Keratinocyte (primary cell): ENCODE measurements around the gene PTGDS. TPM values are rescaled to one million over a fixed set of nuclear protein-coding genes. Genes with fewer than 3 reads are reported as not detected.
"Not testable (repeated sequence)": the region's sequence is repeated elsewhere in the genome, so short reads cannot be mapped to it uniquely, and the experiment has no call there.

ENCODE experiments used
- DNase-seq: peaks from one replicate; pipeline ENCODE4 v3.0.0-alpha.2; 2011; ENCODE audit warnings: low read depth, missing footprints, low spot score
- FAIRE-seq: peaks from 2 replicates; lab custom pipeline; 2011; peaks lifted over from hg19 to GRCh38; lab: Jason Lieb, UNC
- H2AFZ ChIP-seq: 2 replicates; pipeline ENCODE4 v1.6.0; 2012; ENCODE audit warnings: low read length, control low read depth, inconsistent platforms; ENCODE audit not compliant: control insufficient read depth
- H3K27ac ChIP-seq: 2 replicates; pipeline ENCODE4 v1.5.1; 2011; ENCODE audit warnings: low read length; ENCODE audit not compliant: control insufficient read depth, insufficient read depth
- H3K27me3 ChIP-seq: 3 replicates; pipeline ENCODE4 v1.6.0; 2011; ENCODE audit warnings: low read length; ENCODE audit not compliant: control insufficient read depth, insufficient read depth; ENCODE audit errors: extremely low read depth
- H3K36me3 ChIP-seq, 2 experiments: 2 replicates in 1 of 2; 3 replicates in 1 of 2; pipeline ENCODE4 v1.5.1; 2011; ENCODE audit warnings: low read length in 2 of 2, mild to moderate bottlenecking in 1 of 2; ENCODE audit not compliant: control insufficient read depth in 2 of 2, insufficient read depth in 2 of 2; ENCODE audit errors: extremely low read depth in 1 of 2
- H3K4me1 ChIP-seq: 3 replicates; pipeline ENCODE4 v1.5.1; 2011; ENCODE audit warnings: low read length; ENCODE audit not compliant: control insufficient read depth, insufficient read depth; ENCODE audit errors: extremely low read depth
- H3K4me2 ChIP-seq: 3 replicates; pipeline ENCODE4 v1.6.0; 2011; ENCODE audit warnings: low read depth, low read length; ENCODE audit not compliant: control insufficient read depth, insufficient read depth; ENCODE audit errors: extremely low read depth
- H3K4me3 ChIP-seq, 3 experiments: fragments of 200-600 bp in 1 of 3; sonication (generic) in 1 of 3; 2 replicates in 2 of 3; 3 replicates in 1 of 3; pipeline ENCODE4 v1.5.1; 2011 to 2016; ENCODE audit warnings: low read length in 3 of 3, mild to moderate bottlenecking in 3 of 3, control low read depth in 2 of 3, inconsistent platforms in 1 of 3, low read depth in 1 of 3, mixed read lengths in 1 of 3, mixed run types in 1 of 3, moderate library complexity in 1 of 3; ENCODE audit not compliant: control insufficient read depth in 2 of 3, insufficient read depth in 2 of 3; ENCODE audit errors: extremely low read depth in 1 of 3
- H3K79me2 ChIP-seq: 2 replicates; pipeline ENCODE4 v1.6.0; 2012; ENCODE audit warnings: low read length; ENCODE audit not compliant: control insufficient read depth, insufficient read depth
- H3K9ac ChIP-seq: 3 replicates; pipeline ENCODE4 v1.6.0; 2011; ENCODE audit warnings: low read length; ENCODE audit not compliant: control insufficient read depth, insufficient read depth; ENCODE audit errors: extremely low read depth
- H3K9me1 ChIP-seq: 3 replicates; pipeline ENCODE4 v1.6.0; 2011; ENCODE audit warnings: low read length; ENCODE audit not compliant: control insufficient read depth, insufficient read depth; ENCODE audit errors: extremely low read depth
- H3K9me3 ChIP-seq: 2 replicates; pipeline ENCODE4 v1.5.1; 2012; ENCODE audit warnings: low read depth, low read length; ENCODE audit not compliant: control insufficient read depth
- H4K20me1 ChIP-seq: 3 replicates; pipeline ENCODE4 v1.6.0; 2011; ENCODE audit warnings: low read length; ENCODE audit not compliant: control insufficient read depth, insufficient read depth; ENCODE audit errors: extremely low read depth
- CTCF ChIP-seq, 3 experiments: IDR thresholded peaks in 1 of 3; conservative IDR thresholded peaks in 1 of 3; optimal IDR thresholded peaks in 1 of 3; 2 replicates in 2 of 3; 3 replicates in 1 of 3; pipeline versions ENCODE3 to v1.5.1; 2011; ENCODE audit warnings: low read length in 3 of 3, mild to moderate bottlenecking in 3 of 3, moderate library complexity in 2 of 3, control low read depth in 1 of 3, inconsistent platforms in 1 of 3; ENCODE audit not compliant: insufficient read depth in 2 of 3; ENCODE audit errors: extremely low read depth in 1 of 3
- EZH2 ChIP-seq: IDR thresholded peaks from one replicate; pipeline ENCODE4 v1.6.1; 2012; ENCODE audit warnings: inconsistent platforms, mild to moderate bottlenecking, low read length, moderate library complexity
- dilution Hi-C: fragments of 300-500 bp; cut with MboI; formaldehyde crosslinking; loops from one replicate; pipeline ENCODE4 v1.7.0; 2020; ENCODE audit warnings: low sequenced_read_pairs; ENCODE audit not compliant: extremely low pct_ligation_motif_present
- polyA plus RNA-seq, 5 experiments: library from polyadenylated mRNA; depleted of rRNA in 3 of 5; stranded (reverse) in 3 of 5; stranded (forward) in 1 of 5; unstranded in 1 of 5; fragments of >200 nt; gene quantifications; 1 replicate in 1 of 5; 2 replicates in 3 of 5; 3 replicates in 1 of 5; pipeline versions ENCODE4 v1.2.1 to v1.2.3, GENCODE V29; 2011 to 2012; ENCODE audit warnings: missing spikeins in 2 of 5, low read depth in 1 of 5, low replicate concordance in 1 of 5

The PTGDS gene
- polyA plus RNA-seq, 1 donor (not counting 4 experiments of a cell fraction or from before 2014, with no cell fraction given): not detected

- H3K4me2 ChIP-seq, FAIRE-seq, H2AFZ ChIP-seq, H3K27me3 ChIP-seq, H3K36me3 ChIP-seq, H3K4me3 ChIP-seq, H4K20me1 ChIP-seq, H3K27ac ChIP-seq, H3K9ac ChIP-seq, H3K4me1 ChIP-seq, H3K9me1 ChIP-seq, DNase-seq, H3K9me3 ChIP-seq, dilution Hi-C loops, H3K79me2 ChIP-seq: not testable (repeated sequence)
- TF ChIP-seq CTCF (optimal IDR thresholded peaks at IDR 0.05 in 1 of 3, IDR thresholded peaks at IDR 0.05 in 1 of 3, conservative IDR thresholded peaks at IDR 0.05 in 1 of 3; ENCODE audit: extremely low read depth in 1 of 3, insufficient read depth in 2 of 3, low read length in 3 of 3): peak in 1 of 3 experiments; percentile 15
These were observed 27.0 kb downstream of the PTGDS start for GRCh38 chr9:137004285-137004684.

- DNase-seq: no peak
- Histone ChIP-seq H4K20me1 (no peaks in the 10 kb centered on the region), H3K4me2 (no peak overlapping the region), H3K27me3 (no peaks in the 10 kb centered on the region), H2AFZ (no peak overlapping the region), H3K4me1 (no peaks in the 10 kb centered on the region), H3K9me3 (no peaks in the 10 kb centered on the region), H3K36me3 (no peaks in the 10 kb centered on the region), H3K27ac (no peak overlapping the region), H3K9ac (no peak overlapping the region), H3K79me2 (no peaks in the 10 kb centered on the region), H3K4me3 (no peak overlapping the region), H3K9me1 (no peaks in the 10 kb centered on the region)
- dilution Hi-C loops: no loop called here
- TF ChIP-seq EZH2 (no peak), CTCF (optimal IDR thresholded peaks at IDR 0.05 in 1 of 3, IDR thresholded peaks at IDR 0.05 in 1 of 3, conservative IDR thresholded peaks at IDR 0.05 in 1 of 3; ENCODE audit: extremely low read depth in 1 of 3, insufficient read depth in 2 of 3, low read length in 3 of 3) (no peak)
- no peak for FAIRE-seq
These were observed 29.1 kb downstream of the PTGDS start for GRCh38 chr9:137006116-137007003.
